ENCODE data around the gene NPBWR2.

NPBWR2 gene

DNA sequence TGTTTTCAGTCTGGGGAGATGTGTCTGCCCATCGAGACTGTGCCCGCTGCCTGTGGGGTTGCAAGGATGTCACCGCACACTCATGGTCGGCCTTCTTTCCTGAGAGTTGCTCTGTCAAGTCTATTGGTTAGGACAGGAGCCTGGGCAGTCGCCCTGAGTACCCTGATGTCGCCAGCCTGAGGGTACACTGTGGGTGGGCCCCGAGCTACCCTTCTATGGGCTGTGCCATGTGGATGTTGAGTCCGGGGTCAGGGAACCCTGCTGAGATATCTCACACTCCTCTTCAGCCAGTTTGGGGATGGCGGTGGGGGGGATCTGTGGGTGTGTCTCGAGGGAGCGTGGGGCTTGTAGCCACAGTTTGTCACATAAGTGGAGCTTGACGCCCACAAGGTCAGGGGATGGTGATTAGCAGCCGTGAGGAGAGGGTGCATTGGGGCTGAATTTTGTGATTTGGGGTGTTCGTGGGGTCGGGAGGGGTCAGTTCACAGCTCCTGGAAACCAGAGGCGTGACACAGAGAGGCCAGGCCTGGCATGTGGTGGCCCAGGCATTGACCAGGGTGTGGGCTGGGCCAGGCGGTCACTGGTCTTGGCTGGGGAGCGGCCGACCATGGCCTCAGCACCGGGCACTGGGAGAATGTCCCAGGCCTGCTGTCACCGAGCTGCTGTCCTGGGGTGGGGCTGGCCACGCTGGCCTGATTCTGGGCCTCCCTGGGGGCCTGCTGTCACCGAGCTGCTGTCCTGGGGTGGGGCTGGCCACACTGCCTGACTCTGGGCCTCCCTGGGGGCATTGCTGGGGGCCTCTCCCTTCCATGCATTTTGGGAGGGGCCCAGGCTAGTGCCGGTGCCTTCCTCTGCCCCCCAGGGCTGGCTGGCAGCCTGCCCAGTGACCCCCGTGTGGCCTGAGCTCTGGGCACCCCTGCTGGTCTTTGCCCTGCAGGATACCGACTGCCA is 1.6 kb upstream of the NPBWR2 start:
- POLR2A ChIA-PET, result no interaction called here

DNA sequence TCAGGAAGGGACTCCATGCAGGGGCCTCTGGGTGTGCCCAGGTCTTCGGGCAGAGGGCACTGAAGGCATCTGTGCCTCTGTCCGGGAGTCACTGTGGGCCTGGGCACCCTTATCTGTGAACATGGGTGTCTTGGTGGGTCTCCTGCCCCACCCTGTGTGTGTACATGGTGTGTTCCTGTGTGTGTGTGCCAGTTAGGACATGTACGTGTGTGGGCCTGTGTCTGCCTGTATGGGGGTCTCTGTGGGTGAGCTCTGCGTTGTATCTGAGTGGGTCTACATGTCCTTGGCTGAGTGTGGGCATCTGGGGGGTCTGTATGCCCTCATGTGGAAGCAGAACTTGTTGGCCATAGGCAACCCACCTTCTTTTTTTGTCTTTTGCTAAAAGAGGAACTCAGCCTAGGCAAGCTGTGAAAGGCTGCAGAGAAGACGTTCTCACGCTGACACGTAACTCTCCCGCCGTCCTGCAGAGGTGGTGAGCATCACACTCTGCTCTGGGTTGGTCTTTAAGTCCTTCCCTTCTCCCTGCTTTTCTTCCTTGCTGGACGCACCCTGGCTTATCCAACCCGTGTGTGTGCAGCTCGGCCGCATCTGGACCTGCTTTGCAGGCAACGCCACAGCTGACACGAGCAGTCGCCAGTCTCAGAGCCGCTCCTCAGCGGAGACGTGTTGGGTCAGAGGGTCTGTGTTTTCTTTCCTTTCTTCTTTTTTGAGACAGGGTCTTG is 532 bp upstream of the NPBWR2 start:
- DNase-seq (ENCODE audit: extremely low spot score), result peak; percentile 66
- TF ChIP-seq, protein P1, sequence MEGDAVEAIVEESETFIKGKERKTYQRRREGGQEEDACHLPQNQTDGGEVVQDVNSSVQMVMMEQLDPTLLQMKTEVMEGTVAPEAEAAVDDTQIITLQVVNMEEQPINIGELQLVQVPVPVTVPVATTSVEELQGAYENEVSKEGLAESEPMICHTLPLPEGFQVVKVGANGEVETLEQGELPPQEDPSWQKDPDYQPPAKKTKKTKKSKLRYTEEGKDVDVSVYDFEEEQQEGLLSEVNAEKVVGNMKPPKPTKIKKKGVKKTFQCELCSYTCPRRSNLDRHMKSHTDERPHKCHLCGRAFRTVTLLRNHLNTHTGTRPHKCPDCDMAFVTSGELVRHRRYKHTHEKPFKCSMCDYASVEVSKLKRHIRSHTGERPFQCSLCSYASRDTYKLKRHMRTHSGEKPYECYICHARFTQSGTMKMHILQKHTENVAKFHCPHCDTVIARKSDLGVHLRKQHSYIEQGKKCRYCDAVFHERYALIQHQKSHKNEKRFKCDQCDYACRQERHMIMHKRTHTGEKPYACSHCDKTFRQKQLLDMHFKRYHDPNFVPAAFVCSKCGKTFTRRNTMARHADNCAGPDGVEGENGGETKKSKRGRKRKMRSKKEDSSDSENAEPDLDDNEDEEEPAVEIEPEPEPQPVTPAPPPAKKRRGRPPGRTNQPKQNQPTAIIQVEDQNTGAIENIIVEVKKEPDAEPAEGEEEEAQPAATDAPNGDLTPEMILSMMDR (IDR thresholded peaks at IDR 0.05; ENCODE audit: control extremely low read depth, extremely low read depth, low read depth, missing control alignments), result no peak
- ChIA-PET CTCF (interaction anchor here (2.1 to 2.7 kb wide), 2 partner anchors 9 to 12 kb away, joined by 11 to 15 read pairs; no protein-coding TSS in a partner anchor), POLR2A (no interaction called here)

More for the DNA sequence above, 1.6 kb upstream of the NPBWR2 start:
- CTCF ChIA-PET, result interaction anchor here (1.2 to 2.7 kb wide), 4 partner anchors 10 to 36 kb away, joined by 3 to 15 read pairs (median 10); no protein-coding TSS in a partner anchor
- TF ChIP-seq, protein P1 (IDR thresholded peaks at IDR 0.05; ENCODE audit: control extremely low read depth, extremely low read depth, low read depth, missing control alignments), result no peak
- no peak for DNase-seq (ENCODE audit: extremely low spot score)

DNA sequence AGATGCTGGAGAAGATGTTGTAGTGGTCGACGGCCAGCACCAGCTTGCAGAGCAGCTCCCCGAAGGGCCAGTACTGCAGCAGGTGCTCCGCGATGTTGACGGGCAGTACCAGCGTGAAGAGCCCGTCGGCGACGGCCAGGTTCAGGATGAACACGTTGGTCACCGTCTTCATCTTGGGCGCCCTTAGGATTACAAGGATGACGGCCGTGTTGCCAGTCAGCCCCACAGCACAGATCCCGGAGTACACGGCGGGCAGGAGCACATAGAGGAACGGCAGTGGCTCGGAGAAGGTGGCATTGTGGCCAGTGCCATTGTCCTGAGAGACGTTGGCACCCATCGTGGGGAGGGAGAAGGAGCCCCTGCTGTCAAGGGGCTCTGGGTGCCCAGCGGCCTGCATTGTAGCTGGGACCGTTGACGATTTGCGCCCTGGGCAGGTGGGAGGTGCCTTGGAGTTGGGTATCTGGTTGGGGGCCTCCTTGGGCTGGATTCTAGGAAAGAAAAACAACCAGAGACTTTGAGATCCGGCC is 867 bp downstream of the NPBWR2 start:
- no peak for DNase-seq (ENCODE audit: extremely low spot score)
- ChIA-PET CTCF (interaction anchor here (2.1 kb wide), 1 partner anchor 14 kb away, joined by 15 read pairs; no protein-coding TSS in a partner anchor), POLR2A (no interaction called here)
- TF ChIP-seq, protein P1 (IDR thresholded peaks at IDR 0.05; ENCODE audit: control extremely low read depth, extremely low read depth, low read depth, missing control alignments), result no peak

DNA sequence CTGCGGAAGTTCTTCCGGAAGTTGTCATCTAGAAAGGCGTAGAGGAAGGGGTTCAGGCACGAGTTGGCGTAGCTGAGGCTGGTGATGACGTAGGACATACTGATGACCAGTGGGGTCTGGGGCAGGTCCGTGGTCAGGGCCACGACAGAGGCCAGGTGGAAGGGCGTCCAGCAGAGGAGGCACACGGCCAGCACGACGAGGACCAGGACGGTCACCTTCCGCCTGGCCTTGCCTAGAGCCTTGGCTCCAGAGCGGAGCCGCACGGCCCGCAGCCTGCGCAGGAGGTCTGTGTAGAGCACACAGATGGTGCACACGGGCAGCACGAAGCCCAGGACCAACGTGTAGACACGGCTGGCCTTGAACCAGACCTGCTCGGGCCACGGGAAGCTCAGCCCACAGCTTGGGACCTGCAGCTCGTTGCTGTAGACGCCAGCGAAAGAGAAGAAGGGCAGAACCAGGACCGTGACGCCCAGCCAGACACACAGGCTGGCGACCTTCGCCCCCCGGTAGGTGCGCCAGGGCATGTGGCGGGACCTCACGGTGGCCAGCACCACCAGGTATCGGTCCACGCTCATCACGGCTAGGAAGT is 1.4 kb downstream of the NPBWR2 start:
- ChIA-PET CTCF (no interaction called here), POLR2A (no interaction called here)
- no peak for DNase-seq (ENCODE audit: extremely low spot score)
- TF ChIP-seq, protein P1 (IDR thresholded peaks at IDR 0.05; ENCODE audit: control extremely low read depth, extremely low read depth, low read depth, missing control alignments), result no peak

DNA sequence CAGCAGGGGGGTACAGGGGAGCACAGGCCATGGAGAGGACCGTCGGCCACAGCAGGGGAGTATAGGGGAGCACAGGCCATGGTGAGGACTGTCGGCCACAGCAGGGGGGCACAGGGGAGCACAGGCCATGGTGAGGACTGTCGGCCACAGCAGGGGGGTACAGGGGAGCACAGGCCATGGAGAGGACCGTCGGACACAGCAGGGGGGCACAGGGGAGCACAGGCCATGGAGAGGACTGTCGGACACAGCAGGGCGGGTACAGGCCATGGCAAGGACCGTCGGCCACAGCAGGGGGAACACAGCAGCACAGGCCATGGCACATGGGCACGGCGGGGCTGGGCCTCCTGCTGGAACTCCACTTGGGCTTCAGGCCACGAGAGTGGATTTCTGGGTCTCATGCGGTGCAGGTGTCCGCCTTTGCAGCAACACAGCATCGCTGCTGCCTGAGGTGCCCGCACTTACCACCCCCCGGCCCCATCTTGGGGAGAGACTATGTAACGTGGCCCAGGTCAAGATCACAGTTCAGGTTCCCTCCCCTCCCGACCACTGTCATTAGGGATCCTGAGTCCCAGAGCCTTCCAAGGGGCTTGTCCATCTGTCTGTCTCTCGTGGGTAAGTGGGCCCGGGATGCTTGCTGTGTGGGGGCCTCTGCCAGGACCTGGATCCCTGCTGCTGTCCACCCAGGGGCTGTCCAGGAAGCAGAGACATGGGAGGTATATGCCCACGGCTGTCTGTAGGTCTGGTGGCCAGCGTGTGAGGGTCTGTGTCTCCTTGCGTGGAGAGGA is 2.5 kb downstream of the NPBWR2 start:
- ChIA-PET CTCF (no interaction called here), POLR2A (no interaction called here)

More for the DNA sequence above, 2.5 kb downstream of the NPBWR2 start:
- no peak for DNase-seq (ENCODE audit: extremely low spot score)
- TF ChIP-seq, protein P1 (IDR thresholded peaks at IDR 0.05; ENCODE audit: control extremely low read depth, extremely low read depth, low read depth, missing control alignments), result no peak

Data from GM10248 (cell line).